GM12878 (cell line): ENCODE data around the gene VARS1.

ENCODE experiments used
- ATF7 ChIP-seq: fragments of 450-650 bp; IDR thresholded peaks from 2 replicates; pipeline ENCODE4 v1.6.1; 2016; ENCODE audit warnings: low read depth, mild to moderate bottlenecking
- CTCF ChIP-seq, 3 experiments: IDR thresholded peaks in 2 of 3; conservative IDR thresholded peaks in 1 of 3; 2 replicates each; pipeline ENCODE4 v1.5.1; 2011; ENCODE audit warnings: low read depth in 3 of 3, low read length in 3 of 3, mild to moderate bottlenecking in 3 of 3, control low read depth in 2 of 3, moderate library complexity in 2 of 3, inconsistent platforms in 1 of 3, mixed read lengths in 1 of 3; ENCODE audit not compliant: control insufficient read depth in 2 of 3, insufficient read depth in 1 of 3; ENCODE audit errors: extremely low read depth in 1 of 3
- MTA3 ChIP-seq: IDR thresholded peaks from 2 replicates; pipeline ENCODE4 v1.6.1; 2012; ENCODE audit warnings: low read length, inconsistent platforms, borderline replicate concordance
- POLR2A ChIP-seq: IDR thresholded peaks from 2 replicates; pipeline ENCODE4 v1.6.1; 2011; ENCODE audit warnings: low read depth, mild to moderate bottlenecking, low read length
- TF ChIP-seq, protein P1 (sequence below): IDR thresholded peaks from 2 replicates; pipeline ENCODE4 v1.6.1; 2012; ENCODE audit warnings: low read depth, low read length, improper control_type of control experiment

GRCh38 chr6:31770860-31771259, 24.7 kb downstream of the VARS1 start:
- TF ChIP-seq, protein P1, sequence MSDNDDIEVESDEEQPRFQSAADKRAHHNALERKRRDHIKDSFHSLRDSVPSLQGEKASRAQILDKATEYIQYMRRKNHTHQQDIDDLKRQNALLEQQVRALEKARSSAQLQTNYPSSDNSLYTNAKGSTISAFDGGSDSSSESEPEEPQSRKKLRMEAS, result no peak
- TF ChIP-seq POLR2A, result no peak
- no peak for TF ChIP-seq ATF7
- no peak for TF ChIP-seq CTCF (IDR thresholded peaks at IDR 0.05 in 2 of 3, conservative IDR thresholded peaks at IDR 0.05 in 1 of 3; ENCODE audit: control insufficient read depth in 2 of 3, extremely low read depth in 1 of 3, insufficient read depth in 1 of 3, low read depth in 3 of 3, low read length in 3 of 3)
- no peak for TF ChIP-seq MTA3
